OCI-LY7 (cell line): ENCODE measurements around the gene CTDSP1. TPM values are rescaled to one million over a fixed set of nuclear protein-coding genes. Genes with fewer than 3 reads are reported as not detected.

Experiments
- BruUV-seq: library from RNA; stranded (reverse); fragments of 400-500 nt; replicated peaks from 2 replicates; lab custom pipeline; 2021; lab: Mats Ljungman, UMichigan
- CTCF ChIA-PET: fragments of 300-600 bp; sonication (Branson Sonifier 250); formaldehyde crosslinking; loops from one replicate; lab custom pipeline; 2022; ENCODE audit warnings: antibody characterized with exemption; ENCODE audit not compliant: unreplicated experiment; lab: Charles Lee
- POLR2A ChIA-PET: fragments of 300-600 bp; sonication (Branson Sonifier 250); formaldehyde crosslinking; loops from one replicate; lab custom pipeline; 2022; ENCODE audit warnings: antibody characterized with exemption; lab: Charles Lee
- DNase-seq: peaks from one replicate; pipeline ENCODE4 v3.0.0-alpha.2; 2015; ENCODE audit warnings: low spot score
- H2AFZ ChIP-seq: fragments of 200-600 bp; sonication (generic), shearing (Covaris generic); 2 replicates; pipeline ENCODE4 v1.6.1; 2014; ENCODE audit warnings: mild to moderate bottlenecking, antibody characterized with exemption, low read length, moderate library complexity
- H3K27ac ChIP-seq: fragments of 200-600 bp; sonication (generic); 2 replicates; pipeline ENCODE4 v1.5.1; 2014; ENCODE audit warnings: mixed run types, low read depth, mild to moderate bottlenecking, moderate library complexity, low read length, inconsistent platforms; ENCODE audit not compliant: poor library complexity, severe bottlenecking
- H3K36me3 ChIP-seq: fragments of 200-600 bp; sonication (generic); 2 replicates; pipeline ENCODE4 v1.6.1; 2014; ENCODE audit warnings: mild to moderate bottlenecking, antibody characterized with exemption, low read length, moderate library complexity, mixed read lengths; ENCODE audit not compliant: insufficient read depth
- H3K4me1 ChIP-seq: fragments of 200-600 bp; sonication (generic); 2 replicates; pipeline ENCODE4 v1.5.1; 2014; ENCODE audit warnings: mild to moderate bottlenecking, low read length; ENCODE audit not compliant: insufficient read depth, poor library complexity, severe bottlenecking
- H3K4me2 ChIP-seq: fragments of 200-600 bp; sonication (generic); 2 replicates; pipeline ENCODE4 v1.6.1; 2014; ENCODE audit warnings: mild to moderate bottlenecking, low read length
- H3K4me3 ChIP-seq: fragments of 200-600 bp; sonication (generic); 2 replicates; pipeline ENCODE4 v1.5.1; 2014; ENCODE audit warnings: mild to moderate bottlenecking, low read depth, low read length; ENCODE audit not compliant: poor library complexity, severe bottlenecking
- H3K79me2 ChIP-seq: fragments of 200-600 bp; sonication (generic); 2 replicates; pipeline ENCODE4 v1.6.1; 2016; ENCODE audit warnings: low read depth, mild to moderate bottlenecking, low read length, moderate library complexity, mixed read lengths; ENCODE audit not compliant: insufficient read depth
- H3K9me2 ChIP-seq: fragments of 200-600 bp; sonication (generic); 2 replicates; pipeline ENCODE4 v1.6.1; 2016; ENCODE audit warnings: mild to moderate bottlenecking, low read length, mixed read lengths; ENCODE audit not compliant: insufficient read depth
- H3K9me3 ChIP-seq: fragments of 200-600 bp; sonication (generic); 2 replicates; pipeline ENCODE4 v1.6.1; 2014; ENCODE audit warnings: mild to moderate bottlenecking, mixed run types, low read length, mixed read lengths
- H4K20me1 ChIP-seq: fragments of 200-600 bp; sonication (generic); 2 replicates; pipeline ENCODE4 v1.6.1; 2014; ENCODE audit warnings: mild to moderate bottlenecking, antibody characterized with exemption, low read length, moderate library complexity, mixed read lengths; ENCODE audit not compliant: insufficient read depth
- EZH2phosphoT487 ChIP-seq: fragments of 200-600 bp; sonication (generic); IDR thresholded peaks from 2 replicates; pipeline ENCODE4 v1.6.1; 2018; ENCODE audit warnings: low read depth, borderline replicate concordance, mild to moderate bottlenecking, mixed run types, antibody characterized with exemption, low read length, moderate library complexity, mixed read lengths
- intact Hi-C: fragments of 100-400 bp; cut with micrococcal nuclease; formaldehyde crosslinking; loops from one replicate; pipeline ENCODE4 v1.10.0; 2022; ENCODE audit not compliant: unreplicated experiment
- total RNA-seq, 2 experiments: library from RNA; depleted of rRNA in 1 of 2; stranded (reverse); fragments of >200 nt in 1 of 2; shearing (Covaris generic) in 1 of 2; gene quantifications; 2 replicates each; pipeline ENCODE4 v1.2.3, GENCODE V29; 2014 to 2022
- TF ChIP-seq, protein P1 (sequence below): fragments of 200-600 bp; sonication (generic); conservative IDR thresholded peaks from 2 replicates; pipeline ENCODE4 v1.5.1; 2014; ENCODE audit warnings: mild to moderate bottlenecking, antibody characterized with exemption, low read length, moderate library complexity, mixed read lengths

Gene CTDSP1
- total RNA-seq, 2 experiments from 2014 or later: 95.3 to 152 TPM

DNA sequence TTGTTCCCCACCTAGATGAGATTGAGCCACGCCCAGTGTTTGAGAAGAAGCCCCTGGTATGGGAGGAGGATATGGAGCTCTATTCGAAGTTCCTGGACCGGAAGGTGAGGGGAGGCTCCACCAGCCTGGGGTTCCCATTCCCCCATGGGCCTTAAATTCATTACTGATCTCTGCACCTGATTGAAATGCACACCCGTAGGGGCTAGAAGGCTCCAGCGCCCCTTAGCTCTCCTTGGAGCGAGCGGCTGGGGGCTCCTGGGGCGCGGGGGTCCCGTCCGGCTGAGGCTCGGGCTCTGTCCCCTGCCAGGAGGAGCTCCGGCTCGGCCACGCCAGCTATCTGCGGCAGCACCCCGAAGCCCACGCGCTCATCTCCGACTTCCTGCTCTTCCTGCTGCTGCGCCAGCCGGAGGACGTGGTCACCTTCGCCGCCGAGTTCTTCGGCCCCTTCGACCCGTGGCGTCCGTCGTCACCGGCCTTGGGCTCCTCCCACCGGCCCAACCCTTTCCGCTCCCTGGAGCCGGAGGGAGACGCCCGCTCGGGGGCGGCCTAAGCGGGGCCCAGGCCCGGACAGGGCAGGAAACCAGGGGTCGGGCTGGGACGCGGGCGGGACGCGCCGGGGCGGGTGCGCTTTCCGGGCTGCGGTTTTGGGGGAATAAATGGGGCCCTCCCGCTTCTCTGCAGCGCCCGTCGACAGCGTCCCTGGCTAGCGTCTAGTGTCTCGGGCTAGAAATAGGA is 32.1 kb upstream of the CTDSP1 start:
- Histone ChIP-seq H3K4me2 (peak overlapping the region; percentile 78), H3K4me1 (peaks cover 66% of the 10 kb centered on the region), H3K9me3 (no peaks in the 10 kb centered on the region), H3K27ac (peak overlapping the region; percentile 40), H4K20me1 (no peaks in the 10 kb centered on the region), H3K9me2 (no peaks in the 10 kb centered on the region), H3K4me3 (peak overlapping the region; percentile 68), H2AFZ (peak overlapping the region; percentile 84), H3K36me3 (no peaks in the 10 kb centered on the region), H3K79me2 (no peaks in the 10 kb centered on the region)
- POLR2A ChIA-PET: interaction anchor here (0.6 to 1.4 kb wide), 3 partner anchors 10 to 31 kb away, joined by 3 to 11 read pairs (median 5); partner anchors contain the start of gene CATIP
- CTCF ChIA-PET: interaction anchor here (0.8 kb wide), 1 partner anchor 29 kb away, joined by 4 read pairs; no protein-coding TSS in a partner anchor
- BruUV-seq: TSS peak; percentile 83
- peak; percentile 81 for DNase-seq
- intact Hi-C loops: no loop called here
- no peak for TF ChIP-seq EZH2phosphoT487
- TF ChIP-seq, protein P1, sequence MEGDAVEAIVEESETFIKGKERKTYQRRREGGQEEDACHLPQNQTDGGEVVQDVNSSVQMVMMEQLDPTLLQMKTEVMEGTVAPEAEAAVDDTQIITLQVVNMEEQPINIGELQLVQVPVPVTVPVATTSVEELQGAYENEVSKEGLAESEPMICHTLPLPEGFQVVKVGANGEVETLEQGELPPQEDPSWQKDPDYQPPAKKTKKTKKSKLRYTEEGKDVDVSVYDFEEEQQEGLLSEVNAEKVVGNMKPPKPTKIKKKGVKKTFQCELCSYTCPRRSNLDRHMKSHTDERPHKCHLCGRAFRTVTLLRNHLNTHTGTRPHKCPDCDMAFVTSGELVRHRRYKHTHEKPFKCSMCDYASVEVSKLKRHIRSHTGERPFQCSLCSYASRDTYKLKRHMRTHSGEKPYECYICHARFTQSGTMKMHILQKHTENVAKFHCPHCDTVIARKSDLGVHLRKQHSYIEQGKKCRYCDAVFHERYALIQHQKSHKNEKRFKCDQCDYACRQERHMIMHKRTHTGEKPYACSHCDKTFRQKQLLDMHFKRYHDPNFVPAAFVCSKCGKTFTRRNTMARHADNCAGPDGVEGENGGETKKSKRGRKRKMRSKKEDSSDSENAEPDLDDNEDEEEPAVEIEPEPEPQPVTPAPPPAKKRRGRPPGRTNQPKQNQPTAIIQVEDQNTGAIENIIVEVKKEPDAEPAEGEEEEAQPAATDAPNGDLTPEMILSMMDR: peak; percentile 31; the same call in 1 of the 2 replicates

DNA sequence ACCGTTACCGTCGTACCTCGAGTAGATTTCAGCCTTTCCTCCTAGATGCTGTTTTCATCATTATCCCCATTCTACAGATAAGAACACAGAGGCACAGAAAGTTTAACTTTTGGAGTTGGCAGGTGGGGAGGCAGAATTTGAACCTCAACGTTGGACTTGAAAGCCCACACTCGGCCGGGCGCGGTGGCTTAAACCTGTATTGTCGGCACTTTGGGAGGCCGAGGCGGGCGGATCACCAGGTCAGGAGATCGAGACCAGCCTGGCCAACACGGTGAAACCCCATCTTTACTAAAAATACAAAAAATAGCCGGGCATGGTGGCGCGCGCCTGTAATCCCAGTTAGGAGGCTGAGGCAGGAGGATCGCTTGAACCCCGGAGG is 31.5 kb upstream of the CTDSP1 start:
- Histone ChIP-seq H3K4me2 (peak overlapping the region; percentile 78), H3K27ac (peak overlapping the region; percentile 40), H3K9me2 (no peaks in the 10 kb centered on the region), H3K4me1 (peaks cover 69% of the 10 kb centered on the region), H3K36me3 (no peaks in the 10 kb centered on the region), H2AFZ (peak overlapping the region; percentile 84), H3K79me2 (no peaks in the 10 kb centered on the region), H3K4me3 (peak overlapping the region; percentile 68), H4K20me1 (no peaks in the 10 kb centered on the region), H3K9me3 (no peaks in the 10 kb centered on the region)
- BruUV-seq: no TSS peak
- no peak for TF ChIP-seq EZH2phosphoT487
- TF ChIP-seq, protein P1: no peak
- ChIA-PET POLR2A (interaction anchor here (0.8 to 1.4 kb wide), 4 partner anchors 8 to 29 kb away, joined by 3 to 11 read pairs (median 4); partner anchors contain the start of gene CATIP), CTCF (no interaction called here)
- DNase-seq: no peak
- intact Hi-C loops: no loop called here
